ENCODE data around the gene MAGIX.

The MAGIX gene

DNA sequence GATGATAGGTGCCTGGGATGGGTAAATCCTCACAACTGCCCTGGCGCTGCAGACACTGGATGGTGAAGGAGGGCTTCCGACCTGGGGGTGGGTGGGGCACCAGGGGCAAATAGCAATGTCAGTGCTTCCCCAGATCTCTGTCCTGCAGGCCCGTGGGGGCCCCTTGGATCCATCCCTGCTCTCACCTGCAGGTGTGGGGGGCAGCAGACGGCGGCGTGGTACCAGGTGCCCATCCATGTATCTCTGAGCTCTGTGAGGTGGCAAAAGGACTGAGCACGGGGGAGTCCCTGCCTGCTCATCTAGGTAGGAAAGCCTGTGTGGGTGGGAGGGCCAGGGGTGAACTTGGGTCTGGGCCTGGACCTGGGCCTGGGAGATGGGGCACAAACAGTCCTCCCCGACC lies 44.0 kb downstream of the MAGIX start:
- no peak for DNase-seq (ENCODE audit: low read depth)

DNA sequence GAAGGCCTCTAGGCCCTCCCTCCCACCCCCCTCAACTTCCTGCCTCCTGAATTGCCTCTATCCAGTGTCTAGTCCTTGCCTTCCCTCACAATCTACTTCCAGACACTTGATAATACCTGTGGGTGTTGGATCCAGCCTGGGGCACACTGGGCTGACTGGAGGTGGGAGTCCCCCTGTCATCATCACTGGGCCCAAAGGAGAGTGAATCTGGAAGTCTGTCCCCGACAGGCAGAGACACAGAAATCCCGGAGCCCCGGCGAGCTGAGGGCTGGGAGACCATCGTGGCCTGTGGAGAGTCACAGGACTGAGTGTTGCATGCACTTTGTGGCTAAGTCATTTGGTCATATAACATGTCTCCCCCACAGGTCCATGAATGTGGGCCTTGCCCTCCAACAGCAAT lies 45.8 kb downstream of the MAGIX start:
- DNase-seq (ENCODE audit: low read depth) = no peak

DNA sequence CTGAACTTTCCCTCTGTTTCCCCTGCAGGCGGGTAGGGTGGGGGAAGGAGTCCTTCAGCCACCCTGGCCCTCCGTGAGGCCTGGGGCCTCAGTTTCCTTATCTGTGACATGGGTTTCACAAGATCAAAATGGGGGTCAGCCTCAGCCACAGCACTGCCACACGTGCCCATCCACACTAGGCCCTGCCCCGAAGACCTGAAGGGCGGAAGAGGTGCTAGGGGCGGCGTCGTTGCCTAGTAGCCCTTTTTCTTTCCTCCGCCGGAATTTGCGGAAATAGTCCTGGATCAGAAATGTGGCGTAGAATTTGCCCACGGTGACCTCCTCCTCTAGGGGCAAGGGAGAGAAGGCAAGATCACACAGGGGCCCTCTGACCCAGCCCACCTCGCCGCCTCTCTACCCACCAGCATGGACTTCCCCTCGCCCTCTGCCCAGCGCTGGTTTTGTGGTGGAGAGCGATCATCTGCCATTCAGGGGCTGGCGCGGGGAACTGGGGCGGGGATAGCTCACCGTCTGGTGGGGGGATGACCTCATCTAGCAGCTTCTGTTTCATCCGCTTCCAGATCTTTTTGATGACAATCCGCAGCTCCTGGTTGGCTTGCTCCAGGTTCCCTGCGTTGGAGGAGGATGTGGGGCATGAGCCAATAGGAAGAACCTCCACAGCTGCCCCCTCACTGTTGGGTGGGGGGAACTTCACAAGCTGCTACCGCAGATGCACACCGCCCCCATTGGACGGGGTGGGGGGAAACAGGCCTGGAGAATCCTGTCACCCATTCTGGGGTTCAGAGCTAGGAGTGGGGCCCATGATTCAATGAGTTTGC lies 47.1 kb downstream of the MAGIX start:
- no peak for DNase-seq (ENCODE audit: low read depth)

DNA sequence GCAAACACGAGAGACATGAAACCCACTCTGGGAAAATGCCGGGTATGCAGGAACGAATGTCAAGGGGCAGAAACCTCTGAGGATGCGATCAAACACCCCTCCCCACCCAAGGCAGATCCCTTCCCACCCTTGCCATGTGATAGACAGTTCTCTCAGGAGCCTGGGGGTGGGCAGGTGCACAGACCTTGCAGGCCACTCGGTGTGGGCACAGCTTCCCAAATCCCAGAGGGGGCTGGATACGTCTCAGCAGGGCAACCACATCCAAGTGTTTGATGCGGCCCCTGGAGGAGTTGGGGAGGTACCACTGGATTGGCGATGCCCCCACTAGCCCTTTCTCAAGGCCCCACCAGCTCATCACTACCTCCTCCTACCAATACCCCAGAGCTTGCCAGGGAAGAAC lies 47.8 kb downstream of the MAGIX start:
- DNase-seq (ENCODE audit: low read depth) = no peak

DNA sequence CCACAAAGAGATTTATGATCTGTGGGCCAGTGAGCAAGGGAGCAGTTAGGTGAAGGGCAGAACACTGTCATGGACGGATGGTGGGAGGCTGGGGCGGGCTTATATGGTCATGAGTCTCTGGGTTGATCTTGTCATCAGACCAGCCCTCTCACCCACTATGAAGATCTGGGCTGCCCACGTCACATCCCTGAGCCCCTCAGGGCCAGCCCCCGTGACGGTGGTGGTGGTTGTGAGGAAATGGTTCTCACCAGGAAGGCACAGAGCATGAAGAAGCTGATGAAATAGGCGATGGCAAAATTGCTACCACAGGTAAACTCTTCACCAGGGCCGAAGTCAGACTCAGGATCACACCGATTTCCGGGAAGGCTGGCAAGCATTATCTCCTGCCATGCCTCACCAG lies 48.5 kb downstream of the MAGIX start:
- no peak for DNase-seq (ENCODE audit: low read depth)

DNA sequence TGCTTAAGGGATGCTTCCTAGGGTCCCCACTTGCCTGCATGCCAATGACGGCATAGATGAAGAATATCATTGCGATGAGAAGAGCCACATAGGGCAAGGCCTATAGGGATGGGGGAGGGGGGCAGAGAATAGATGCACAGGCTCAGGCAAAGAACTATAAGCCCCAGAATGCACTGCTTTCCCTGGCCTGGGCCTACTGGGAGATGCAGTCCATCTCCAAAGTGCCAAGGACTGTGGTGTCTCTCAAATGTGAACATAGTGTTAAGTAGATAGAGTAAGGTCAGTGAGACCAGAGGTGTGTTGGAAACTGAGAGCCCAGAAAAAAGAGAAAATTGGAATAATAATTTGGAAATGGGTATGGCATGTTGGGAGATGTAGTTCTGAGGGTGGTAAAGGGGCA lies 49.7 kb downstream of the MAGIX start:
- DNase-seq (ENCODE audit: low read depth) = no peak

DNA sequence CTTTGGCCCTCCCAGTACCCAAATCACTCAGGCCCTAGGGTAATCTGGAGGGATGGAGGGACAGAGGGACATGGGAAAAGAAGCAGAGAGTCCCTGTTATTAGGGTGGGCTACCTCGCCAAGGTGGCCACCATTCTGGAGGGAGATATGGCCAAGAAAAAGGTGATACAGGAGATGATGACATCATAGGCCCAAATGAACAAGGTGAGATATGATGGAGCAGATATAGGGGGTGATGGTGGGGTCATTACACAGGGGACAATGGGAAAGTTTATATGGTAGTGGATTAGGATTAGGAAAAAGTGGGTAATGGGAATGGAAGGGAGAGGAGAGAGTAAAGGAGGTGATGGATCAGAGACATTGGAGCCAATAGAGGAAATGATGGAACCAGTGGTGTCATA lies 50.3 kb downstream of the MAGIX start:
- DNase-seq (ENCODE audit: low read depth) = no peak

DNA sequence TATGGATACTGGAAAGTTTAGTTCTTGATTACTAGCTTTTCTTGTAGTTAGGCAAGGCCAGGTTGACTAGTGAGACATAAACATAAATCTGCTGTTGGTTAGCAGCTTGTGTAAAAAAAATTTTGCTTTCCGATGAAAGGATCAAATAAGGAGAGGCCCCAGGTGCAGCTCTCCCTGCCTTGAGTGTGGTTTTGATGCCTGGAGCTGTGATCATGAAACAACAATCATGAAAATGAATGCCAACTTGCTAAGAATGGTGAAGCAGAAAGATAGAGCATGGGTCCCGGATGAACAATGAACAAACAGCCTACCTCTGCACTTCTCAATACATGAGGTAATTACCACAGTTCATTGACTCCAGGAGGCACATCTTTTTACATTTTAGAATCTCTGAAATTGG lies 51.9 kb downstream of the MAGIX start:
- no peak for DNase-seq (ENCODE audit: low read depth)

DNA sequence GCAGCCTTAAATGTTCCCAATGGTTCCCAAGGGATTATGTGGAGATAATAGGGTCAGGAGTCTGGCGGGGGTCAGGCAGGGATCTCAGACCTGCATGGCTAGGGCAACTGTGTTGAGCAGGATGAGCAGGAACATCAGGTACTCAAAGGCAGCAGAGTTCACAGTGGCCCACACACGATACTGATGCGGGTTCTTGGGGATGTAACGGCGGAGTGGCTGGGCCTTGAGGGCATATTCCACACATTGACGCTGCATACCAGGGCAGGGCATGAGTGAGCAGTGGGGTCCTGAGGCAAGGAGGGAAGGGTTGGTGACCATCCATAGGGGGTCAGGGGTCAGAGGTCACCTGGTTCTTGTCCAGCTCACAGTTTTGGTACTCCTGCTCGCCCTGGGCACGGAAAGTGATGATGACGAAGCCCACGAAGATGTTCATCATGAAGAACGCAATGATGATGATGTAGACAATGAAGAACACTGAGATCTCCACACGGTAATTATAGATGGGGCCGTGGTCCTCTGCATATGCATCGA lies 52.5 kb downstream of the MAGIX start:
- no peak for DNase-seq (ENCODE audit: low read depth)
